Activated naive CD4-positive, alpha-beta T cell treated with Interleukin-2 at 50 U/mL for 16 hours (primary cell): ENCODE data around the gene ZBTB40.

Source experiments
- DNase-seq: peaks from one replicate; pipeline ENCODE4 v3.0.0-alpha.2; 2020

ZBTB40 gene

DNA sequence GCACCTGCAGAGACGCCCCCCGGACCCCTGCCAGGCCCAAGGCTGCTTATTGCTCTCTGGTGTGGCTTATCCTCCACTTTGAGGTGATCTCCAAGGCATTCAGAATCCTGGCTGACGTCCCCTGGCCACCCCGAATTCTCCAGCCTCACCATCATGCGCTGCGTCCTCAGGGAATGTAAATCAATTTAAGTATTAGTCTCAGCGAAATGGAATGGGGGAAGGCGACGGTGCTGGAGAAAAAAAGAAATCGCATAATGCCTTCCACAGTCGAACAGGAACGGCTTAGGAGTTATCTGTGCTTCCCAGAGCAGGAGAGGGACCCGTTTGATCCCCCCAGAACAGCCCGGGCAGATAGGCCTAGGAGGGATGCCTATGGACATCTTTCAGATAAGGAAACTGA is 114.5 kb downstream of the ZBTB40 start:
- no peak for DNase-seq

DNA sequence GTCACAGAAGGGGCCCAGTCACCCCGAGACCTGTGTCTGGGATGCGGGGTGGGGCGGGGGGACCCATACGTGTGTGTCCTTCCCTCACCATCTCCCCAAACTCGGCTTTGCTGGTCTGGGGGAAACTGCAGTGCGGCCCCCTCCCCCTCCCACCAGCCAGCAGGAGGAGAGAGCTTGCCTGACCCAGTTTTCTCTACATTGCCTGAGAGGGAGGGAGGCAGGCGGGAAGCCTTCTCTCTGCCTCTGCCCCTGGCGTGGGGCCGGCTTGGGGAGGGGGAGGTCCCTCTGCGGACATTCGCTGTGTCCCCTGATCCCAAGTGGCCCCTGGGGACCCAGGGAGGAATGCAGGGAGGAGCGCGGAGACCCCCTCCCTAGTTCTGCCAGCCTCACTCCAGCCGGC is 115.5 kb downstream of the ZBTB40 start:
- DNase-seq = no peak

DNA sequence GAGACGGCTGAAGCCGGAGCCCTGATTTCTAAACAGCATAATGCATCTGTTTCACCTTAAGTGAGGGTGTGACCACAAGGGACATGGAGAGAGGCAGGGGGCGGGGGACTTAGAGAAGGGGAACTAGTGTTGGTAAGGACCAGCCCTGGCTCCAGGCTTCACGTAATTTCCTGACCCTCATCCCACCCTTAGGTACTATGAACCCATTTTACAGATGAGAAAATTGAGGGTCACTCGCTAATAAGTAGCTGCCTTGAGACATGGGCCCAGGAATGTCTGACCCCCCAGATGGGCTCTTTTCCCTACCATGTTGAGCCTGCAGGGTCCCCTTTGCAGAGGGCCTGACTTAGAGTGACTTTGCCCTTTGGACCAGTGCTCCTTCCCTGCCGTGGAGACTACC is 116.3 kb downstream of the ZBTB40 start:
- no peak for DNase-seq

GRCh38 chr1:22569269-22569668 is 117.6 kb downstream of the ZBTB40 start:
- no peak for DNase-seq

GRCh38 chr1:22570140-22570909 is 118.7 kb downstream of the ZBTB40 start:
- DNase-seq = no peak

DNA sequence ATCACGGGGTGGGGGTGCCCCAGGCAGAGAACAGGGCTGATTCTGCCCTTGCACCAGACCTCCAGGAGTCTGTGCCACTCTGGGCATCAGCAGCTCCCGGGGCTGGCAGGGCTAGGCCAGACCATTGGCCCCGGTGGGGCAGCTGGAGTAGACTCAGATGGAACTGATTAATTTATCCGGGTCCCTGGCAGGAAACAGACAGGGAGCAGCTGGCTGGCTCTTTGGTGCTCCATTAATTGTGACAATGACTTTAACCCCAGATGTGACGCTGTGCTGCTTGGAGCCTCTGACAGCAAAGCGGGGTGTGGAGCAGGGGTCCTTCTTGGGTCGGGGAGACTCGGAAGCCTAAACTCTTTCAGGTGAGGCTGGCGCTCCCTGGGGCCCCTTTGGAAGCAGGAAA is 121.2 kb downstream of the ZBTB40 start:
- DNase-seq = no peak

GRCh38 chr1:22573237-22573636 is 121.6 kb downstream of the ZBTB40 start:
- no peak for DNase-seq

- no peak for DNase-seq
Measured at GRCh38 chr1:22575532-22576149, 124.0 kb downstream of the ZBTB40 start.

GRCh38 chr1:22576150-22576544 is 124.5 kb downstream of the ZBTB40 start:
- DNase-seq = no peak

DNA sequence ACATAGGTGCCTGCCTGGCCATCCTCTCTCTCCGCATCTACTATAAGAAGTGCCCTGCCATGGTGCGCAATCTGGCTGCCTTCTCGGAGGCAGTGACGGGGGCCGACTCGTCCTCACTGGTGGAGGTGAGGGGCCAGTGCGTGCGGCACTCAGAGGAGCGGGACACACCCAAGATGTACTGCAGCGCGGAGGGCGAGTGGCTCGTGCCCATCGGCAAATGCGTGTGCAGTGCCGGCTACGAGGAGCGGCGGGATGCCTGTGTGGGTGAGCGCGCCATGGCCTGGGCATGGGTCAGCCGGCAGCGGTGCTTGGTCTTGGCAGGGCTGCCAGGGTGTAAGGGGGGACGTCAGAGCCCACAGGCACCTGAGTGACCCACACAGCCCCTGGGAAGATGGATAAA is 125.0 kb downstream of the ZBTB40 start:
- DNase-seq = no peak

DNA sequence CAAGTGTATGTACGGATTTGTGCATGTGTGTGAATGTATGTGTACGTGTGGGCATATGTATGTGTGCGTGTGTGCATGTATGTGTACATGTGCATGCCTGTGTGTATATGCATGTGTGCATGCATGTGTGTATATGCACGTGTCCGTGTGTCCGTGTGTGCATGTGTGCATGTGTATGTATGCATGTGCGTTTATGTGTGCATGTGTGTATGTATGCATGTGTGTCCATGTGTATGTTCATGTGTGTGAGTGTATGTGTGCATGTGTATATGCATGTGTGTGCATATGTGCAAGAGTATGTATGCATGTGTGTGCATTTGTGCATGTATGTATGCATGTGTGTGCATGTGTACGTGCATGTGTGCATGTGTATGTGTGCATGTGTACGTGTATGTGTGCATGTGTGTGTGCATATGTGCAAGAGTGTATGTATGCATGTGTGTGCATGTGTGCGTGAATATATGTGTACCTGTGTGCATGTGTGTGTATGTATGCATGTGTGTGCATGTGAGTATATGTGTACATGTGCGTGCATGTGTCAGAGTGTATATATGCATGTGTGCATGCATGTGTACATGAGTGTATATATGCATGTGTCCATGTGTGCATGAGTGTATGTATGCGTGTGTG is 127.2 kb downstream of the ZBTB40 start:
- DNase-seq = no peak

- no peak for DNase-seq
Measured at GRCh38 chr1:22579541-22580155, 128.0 kb downstream of the ZBTB40 start.
